ENCODE results near the gene IFT25.
"Not testable (repeated sequence)": the region's sequence is repeated elsewhere in the genome, so short reads cannot be mapped to it uniquely, and the experiment has no call there.

IFT25 gene

DNA sequence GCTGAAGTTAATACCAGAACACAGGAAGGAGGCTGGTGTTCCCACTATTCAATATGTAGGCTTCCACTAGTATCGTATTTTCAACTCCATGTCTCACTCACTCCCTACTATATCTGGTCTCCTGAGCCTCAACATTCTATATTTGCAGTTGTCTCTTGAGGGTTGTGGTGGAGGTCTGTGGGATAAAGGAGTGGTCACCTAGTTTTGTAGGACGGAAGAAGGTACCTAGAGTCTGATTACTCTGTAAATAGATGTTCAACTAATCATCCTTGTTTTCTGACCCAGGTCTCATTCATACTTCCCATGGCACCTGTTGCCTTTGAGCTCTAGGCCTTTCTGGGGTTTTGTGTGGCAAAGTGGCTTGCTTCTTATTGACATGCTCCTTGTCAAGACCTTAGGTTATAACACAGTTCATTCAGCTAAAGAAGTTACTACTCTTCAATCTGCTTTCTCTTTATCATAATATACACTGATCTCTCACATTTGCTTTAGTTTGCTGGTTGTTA, 18.1 kb downstream of the IFT25 start:
- DNase-seq: no peak

GRCh38 chr1:53919675-53920066, 25.8 kb downstream of the IFT25 start:
- DNase-seq: no peak

DNA sequence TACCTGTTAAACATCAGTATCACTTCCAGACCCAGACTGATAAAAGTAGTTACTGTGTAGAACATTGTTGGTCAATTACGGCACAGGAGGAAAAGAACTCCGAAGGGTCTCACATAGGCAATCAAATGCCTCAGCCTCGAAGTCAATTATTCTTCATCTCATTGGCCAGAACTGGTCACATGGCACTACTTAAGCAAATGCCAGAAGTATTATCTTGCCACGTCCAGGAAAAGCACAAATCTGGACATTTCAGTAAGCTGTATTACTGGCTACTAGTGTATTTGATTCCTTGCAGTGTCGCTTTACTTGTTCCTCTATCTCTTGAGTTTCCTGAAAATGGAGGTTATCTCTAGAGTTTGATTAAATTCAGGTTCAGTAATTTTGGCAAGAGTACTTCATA, 27.2 kb downstream of the IFT25 start:
- DNase-seq: no peak

DNA sequence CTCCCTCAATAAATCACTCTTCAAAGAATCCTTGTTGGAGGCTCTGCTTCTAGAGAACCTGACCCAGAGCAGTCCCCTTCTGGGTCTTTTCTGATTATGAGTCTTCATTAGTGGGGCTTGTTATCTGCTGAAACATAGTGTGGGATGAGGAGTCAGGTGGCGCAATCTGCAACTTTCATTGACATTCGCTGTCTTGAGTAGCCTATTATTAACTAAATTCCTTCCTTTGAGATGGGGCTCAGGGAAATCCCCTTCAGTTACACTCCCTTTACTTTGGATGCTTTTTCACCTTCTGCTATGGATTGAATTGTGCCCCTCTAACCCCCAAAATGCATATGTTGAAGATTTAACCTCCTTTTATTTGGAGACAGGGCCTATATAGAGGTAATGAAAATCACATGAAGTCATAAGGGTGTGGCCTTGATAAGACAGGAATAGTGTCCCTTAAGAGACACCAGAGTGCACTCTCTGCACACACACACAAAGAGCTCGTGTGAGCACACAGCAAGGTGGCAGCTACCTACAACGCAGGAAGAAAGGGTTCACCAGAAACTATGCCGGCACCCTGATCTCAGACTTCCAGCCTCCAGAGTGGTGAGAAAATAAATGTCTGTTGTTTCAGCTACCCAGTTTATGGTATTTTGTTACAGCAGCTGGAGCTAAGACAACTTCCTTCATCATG, 32.0 kb downstream of the IFT25 start:
- DNase-seq: no peak

GRCh38 chr1:53911442-53911841, 34.1 kb downstream of the IFT25 start:
- DNase-seq: no peak

- no peak for DNase-seq
These were observed 35.6 kb downstream of the IFT25 start for GRCh38 chr1:53909946-53910345.

DNA sequence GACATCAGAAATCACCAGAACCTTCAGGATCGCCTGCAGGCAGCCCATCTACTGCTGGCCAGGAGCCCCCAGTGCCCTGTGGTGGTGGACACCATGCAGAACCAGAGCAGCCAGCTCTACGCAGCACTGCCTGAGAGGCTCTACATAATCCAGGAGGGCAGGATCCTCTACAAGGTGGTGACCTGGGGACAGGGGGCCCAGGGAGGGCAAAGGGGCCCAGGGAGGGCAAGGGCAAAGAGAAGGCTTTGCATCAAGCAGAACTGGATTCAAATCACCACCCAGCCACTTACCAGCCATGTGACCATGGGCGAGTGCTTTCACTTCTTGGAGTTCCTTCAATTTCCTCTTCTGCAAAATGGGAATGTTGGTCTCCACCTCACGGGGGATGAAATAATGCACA, 39.4 kb downstream of the IFT25 start:
- DNase-seq: no peak

DNA sequence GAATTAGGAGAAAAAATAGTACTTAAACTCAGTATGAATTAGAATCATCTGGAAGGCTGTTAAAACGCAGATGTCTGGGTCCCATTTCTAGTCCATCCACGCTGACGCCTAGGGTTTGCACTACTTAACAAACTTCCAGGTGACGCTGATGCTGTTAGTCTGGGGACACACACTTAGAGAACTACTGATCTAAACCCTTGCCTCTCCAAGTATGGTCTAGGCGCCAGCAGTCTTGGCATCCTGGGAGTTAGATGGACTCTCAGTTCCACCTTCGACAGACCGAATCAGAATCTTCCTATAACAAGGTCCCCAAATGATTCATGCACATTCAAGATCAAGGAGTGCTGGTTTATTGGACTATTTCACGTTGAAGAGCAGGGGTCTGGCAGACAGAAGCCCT, 40.0 kb downstream of the IFT25 start:
- no peak for DNase-seq

DNA sequence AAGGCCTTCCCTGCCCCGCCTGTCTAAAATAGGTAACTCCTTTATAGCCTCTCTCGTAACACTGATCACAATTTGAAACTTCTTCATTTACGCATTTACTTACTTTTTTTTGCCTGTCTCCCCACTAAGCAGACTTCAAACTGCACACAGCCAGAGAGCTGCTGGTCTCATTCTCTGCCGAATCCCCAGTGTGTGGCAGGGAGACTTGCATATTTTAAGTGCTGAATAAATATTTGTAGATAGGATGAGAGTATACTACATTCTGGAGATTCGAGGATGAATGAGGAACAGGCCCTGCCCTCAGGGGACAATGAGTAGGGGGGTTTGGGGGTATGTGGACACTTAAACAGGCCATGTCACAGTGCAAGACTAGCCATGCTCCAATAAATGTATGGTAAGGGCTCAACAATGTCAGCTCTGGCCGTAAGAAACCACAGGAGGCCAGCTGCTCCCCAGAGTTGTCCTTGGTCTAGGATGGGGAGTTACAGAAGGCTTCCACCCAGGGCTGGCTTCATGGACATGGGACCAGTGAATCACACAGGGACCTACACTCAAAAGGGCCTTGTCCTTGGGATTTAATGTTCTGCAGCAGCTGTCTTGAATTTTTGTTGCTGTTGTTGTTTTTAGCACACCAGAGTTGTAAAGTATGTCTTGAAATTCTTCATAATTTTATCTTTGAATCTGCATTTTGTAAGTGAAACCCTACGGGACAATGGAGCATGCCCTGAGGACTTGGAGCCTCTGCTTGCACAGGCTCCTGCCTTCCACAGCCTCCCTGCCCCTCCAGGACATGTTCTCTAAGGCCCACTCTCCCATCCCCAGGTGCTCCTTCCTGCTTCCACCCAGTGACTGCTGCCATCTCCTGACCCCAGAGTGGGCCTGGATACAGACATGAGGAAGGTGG, 43.0 kb downstream of the IFT25 start:
- no peak for DNase-seq

DNA sequence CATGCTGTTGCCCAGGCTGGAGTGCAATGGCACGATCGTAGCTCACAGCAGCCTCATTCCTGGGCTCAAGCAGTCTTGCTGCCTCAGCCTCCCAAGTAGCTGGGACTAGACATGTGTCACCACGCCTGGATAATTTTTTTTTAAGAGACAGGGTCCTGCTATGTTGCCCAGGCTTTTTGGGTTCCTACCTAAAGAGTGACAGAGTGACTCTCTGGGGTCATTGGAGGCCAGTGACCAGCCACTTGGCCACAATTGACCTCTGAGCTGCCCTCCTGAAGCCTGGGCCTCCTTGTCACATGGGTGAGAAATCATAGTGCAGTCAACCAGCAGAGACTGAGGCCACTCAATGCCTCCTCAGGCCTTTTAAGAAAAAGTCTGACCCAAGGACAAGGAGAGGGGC, 45.8 kb downstream of the IFT25 start:
- DNase-seq: no peak

- no peak for DNase-seq
These were observed 46.3 kb downstream of the IFT25 start for GRCh38 chr1:53899206-53899628.

DNA sequence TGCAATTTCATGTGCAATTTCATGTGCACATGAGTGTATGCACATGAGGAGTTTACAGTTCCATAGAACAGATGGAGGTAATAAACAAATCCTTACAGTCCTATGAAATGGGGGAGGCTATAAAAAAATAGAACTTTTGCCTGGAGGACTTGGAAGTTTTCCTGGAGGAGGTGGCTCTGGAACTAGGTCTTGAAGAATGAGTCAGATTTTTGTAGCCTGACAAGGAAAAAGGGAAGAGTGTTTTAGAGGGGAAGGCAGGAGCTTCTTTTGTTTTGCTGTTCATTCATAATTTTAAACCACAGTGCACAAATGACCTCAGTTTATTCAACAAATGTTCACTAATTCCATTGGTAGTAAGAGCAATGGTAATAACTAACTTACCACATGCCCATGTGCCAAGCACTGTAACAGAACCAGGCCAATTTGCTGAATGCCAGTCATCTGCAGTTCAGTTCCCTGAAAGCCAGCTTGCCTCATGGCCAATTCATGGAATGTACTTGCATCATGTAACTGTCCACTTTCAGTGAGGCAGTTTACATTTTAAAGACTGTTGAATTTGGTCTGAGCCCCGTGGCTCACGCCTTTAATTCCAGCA, 48.8 kb downstream of the IFT25 start:
- no peak for DNase-seq

- no peak for DNase-seq
These were observed 50.1 kb downstream of the IFT25 start for GRCh38 chr1:53895421-53895820.

- DNase-seq: no peak
These were observed 50.9 kb downstream of the IFT25 start for GRCh38 chr1:53894644-53895043.

GRCh38 chr1:53893999-53894636, 51.4 kb downstream of the IFT25 start, which contains the start of gene DIO1:
TSS of gene DIO1 (plus strand) at chr1:53894187. CDS start at chr1:53894211, 24 bp downstream.
- DNase-seq: no peak

DNA sequence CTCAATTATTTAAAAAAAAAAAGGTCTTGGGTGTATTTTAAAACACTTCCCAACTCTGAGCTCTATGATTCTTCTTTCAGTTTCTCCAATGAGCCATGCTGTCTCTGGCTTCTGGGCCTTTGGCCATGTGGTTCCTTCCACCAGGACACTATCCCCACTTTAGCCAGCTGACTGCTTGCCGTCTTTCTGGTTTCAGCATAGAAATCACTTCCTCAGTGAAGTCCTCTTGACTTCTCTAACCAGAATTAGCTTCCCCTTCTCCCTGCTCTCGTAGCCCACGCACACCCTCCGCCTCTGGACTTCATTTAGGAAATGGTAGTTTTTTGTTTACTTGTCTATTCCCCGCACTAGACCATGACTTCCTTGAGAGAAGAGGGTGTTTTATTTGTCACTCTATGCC, 52.6 kb downstream of the IFT25 start:
- DNase-seq: peak in 1 of 2 donors; percentile 39

DNA sequence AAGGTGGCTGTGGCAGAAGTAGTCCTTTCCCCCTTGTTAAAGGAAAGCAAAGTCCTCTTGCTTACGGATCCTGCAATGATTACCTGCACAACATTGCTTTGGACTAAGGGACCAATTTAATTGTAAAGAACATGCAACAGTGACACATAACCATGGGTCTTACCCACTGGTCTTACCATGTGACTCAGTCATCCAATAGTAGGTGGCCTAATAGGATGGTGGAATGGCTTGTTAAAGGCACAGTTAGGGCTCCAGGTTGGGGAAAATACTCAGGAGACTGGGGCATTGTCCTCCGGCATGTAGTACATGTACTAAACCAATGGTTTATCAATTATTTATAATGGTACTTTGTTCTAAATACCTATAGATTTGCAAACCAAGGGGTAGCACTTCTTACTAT, 53.8 kb downstream of the IFT25 start:
- no peak for DNase-seq

DNA sequence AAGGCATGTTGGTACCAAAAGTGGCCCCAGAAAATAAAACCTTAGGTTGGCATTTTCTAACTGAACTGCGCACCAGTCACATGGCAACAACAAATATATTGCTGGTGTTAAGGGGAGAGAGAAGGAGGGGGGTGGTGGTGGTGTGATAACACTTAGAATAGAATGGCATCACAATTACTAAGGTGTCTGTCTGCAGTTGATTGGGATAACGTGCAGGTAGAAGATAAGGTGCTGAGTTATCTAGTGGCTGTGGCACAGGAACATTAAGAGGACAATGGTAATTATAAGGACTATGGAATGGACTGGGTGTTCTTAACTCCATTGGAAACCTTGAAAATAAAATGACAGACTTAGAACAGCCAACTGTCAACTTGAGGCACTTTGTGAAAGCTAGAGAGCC, 54.5 kb downstream of the IFT25 start:
- DNase-seq: no peak

DNA sequence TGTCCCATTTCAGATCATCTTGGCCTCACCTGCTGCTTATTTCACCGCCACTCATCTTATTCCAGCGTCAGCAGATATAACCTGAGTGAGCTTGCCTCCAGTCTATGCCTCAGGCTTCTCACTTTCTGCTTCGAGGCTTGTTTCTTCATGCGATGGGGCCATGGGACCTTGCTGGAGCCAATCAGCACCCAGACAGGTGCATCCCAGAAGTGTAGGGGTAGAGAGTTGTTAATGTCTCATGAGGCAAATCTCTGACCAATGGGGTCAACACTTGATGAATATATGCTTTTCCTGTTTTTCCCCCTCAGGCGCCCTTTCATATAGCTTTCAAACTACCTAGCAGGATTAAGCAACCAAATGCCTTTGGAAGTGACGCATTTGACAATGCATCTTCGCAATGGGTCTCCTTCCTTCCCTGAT, 55.0 kb downstream of the IFT25 start:
- no peak for DNase-seq

DNA sequence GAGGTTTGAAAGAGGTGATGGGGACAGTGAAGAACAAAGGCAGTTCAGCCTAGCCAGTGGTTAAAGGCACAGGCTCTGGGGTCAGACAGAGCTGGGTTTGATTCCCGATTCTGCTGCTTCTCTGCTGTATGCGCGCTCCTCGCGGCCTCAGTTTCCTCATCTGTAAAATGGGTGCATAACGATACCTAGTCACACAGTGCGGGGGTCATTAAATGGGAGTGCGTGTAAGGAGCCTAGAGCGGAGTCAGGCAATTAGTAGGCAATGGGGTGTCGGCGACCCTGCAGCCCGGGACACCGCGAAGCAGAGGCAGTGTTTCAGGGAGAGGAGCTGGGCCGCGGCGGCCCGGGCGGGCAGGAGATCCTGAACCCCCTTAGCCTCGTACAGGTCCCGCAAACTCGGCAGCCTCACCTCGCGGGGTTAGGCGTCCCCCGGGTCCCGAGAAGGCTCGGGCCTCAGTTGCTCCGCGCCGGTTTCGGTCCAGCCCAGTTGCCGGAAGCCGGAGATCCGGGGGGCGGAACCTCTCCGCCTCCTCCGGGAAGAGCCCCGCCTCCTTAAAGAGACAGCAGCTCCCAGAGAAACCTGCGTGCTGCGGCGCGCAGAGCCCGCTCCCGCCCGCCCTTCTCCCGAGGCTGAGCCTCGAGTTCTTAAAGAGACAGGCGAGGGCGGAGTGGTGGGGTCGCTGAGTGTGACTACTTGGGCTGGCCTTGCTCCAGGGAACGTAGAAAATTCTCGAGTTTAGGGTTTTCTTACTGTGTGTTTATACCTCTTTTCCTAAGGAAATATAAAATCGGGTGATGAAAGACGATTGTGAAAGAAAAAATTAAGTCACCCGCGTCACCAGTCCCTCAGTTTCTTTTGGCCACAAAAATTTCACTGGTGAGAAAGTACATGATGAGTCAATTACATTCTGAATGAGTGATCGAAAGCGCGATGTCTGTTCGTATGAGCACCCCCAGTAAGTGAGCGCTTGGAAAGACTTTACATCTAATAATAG, 55.9 kb downstream of the IFT25 start, which contains the start of gene YIPF1:
YIPF1 (minus strand) TSS at position 494 of the 995 bp plus-strand sequence. CDS start 860 bp downstream, outside the sequence.
- peak; percentile 86 for DNase-seq

GRCh38 chr1:53888681-53889080, 56.8 kb downstream of the IFT25 start:
- no peak for DNase-seq

GRCh38 chr1:53883600-53883999, 61.9 kb downstream of the IFT25 start:
- not testable (repeated sequence) for DNase-seq

All from CD4-positive, alpha-beta T cell treated with Interleukin-1 beta for 1 hour (primary cell).